ENCODE data around the gene TEX48.

DNA sequence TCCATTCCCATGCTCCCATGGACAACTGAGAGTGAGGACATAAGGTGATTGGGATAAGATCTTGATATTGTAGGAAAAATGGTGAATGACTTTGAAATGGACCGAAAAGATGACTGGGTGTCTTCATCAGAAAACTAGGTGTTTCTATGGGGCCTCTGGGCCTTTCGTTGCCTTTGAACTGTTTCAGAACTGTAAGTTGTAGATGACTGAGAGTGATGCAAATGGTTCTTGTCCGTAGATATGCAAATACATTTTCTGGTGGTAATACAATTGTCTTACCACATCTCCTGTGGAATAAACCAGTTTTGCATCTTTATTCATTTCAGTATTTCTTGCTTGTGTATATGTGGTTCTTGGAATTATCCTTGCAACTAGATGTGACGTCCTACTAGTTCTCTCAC is 16.0 kb upstream of the TEX48 start:
- TF ChIP-seq ZNF70 (CRISPR knock-in tag; IDR thresholded peaks at IDR 0.05) (no peak), ZFP3 (CRISPR knock-in tag; IDR thresholded peaks at IDR 0.05) (no peak), ZNF8 (CRISPR knock-in tag; IDR thresholded peaks at IDR 0.05) (no peak), ZFP30 (CRISPR knock-in tag; IDR thresholded peaks at IDR 0.05) (no peak), PPARA (CRISPR knock-in tag; IDR thresholded peaks at IDR 0.05; ENCODE audit: borderline replicate concordance) (no peak), GLIS3 (CRISPR knock-in tag; IDR thresholded peaks at IDR 0.05) (no peak), ESRRG (CRISPR knock-in tag; IDR thresholded peaks at IDR 0.05) (no peak)
- TF ChIP-seq, protein P1, sequence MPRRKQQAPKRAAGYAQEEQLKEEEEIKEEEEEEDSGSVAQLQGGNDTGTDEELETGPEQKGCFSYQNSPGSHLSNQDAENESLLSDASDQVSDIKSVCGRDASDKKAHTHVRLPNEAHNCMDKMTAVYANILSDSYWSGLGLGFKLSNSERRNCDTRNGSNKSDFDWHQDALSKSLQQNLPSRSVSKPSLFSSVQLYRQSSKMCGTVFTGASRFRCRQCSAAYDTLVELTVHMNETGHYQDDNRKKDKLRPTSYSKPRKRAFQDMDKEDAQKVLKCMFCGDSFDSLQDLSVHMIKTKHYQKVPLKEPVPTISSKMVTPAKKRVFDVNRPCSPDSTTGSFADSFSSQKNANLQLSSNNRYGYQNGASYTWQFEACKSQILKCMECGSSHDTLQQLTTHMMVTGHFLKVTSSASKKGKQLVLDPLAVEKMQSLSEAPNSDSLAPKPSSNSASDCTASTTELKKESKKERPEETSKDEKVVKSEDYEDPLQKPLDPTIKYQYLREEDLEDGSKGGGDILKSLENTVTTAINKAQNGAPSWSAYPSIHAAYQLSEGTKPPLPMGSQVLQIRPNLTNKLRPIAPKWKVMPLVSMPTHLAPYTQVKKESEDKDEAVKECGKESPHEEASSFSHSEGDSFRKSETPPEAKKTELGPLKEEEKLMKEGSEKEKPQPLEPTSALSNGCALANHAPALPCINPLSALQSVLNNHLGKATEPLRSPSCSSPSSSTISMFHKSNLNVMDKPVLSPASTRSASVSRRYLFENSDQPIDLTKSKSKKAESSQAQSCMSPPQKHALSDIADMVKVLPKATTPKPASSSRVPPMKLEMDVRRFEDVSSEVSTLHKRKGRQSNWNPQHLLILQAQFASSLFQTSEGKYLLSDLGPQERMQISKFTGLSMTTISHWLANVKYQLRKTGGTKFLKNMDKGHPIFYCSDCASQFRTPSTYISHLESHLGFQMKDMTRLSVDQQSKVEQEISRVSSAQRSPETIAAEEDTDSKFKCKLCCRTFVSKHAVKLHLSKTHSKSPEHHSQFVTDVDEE (CRISPR knock-in tag; IDR thresholded peaks at IDR 0.05): no peak

Measured in SK-N-SH treated with all-trans-retinoic acid at 6 μM for 48 hours (cell line).